ENCODE measurements around the gene HEXA.

- TF ChIP-seq ESRRA (CRISPR knock-in tag; IDR thresholded peaks at IDR 0.05; ENCODE audit: borderline replicate concordance) (no peak), STAT6 (CRISPR knock-in tag; conservative IDR thresholded peaks at IDR 0.05; ENCODE audit: low read depth) (no peak), USF2 (CRISPR knock-in tag; IDR thresholded peaks at IDR 0.05) (no peak)
Observed at GRCh38 chr15:72323752-72324151, 52.1 kb downstream of the HEXA start.

Measured in WTC11 (cell line).